IMR-90 (cell line): ENCODE data around the gene NKTR. TPM values are rescaled to one million over a fixed set of nuclear protein-coding genes. Genes with fewer than 3 reads are reported as not detected.
A peak's percentile ranks its signal among the peaks of the same experiment; 100 is the strongest.

Source experiments
- ATAC-seq: fragments of 200-7000 bp; cut with Tn5 transposase; 2 replicates; pipeline ENCODE4 v1.9.1; 2020; ENCODE audit warnings: low read depth, mild to moderate bottlenecking, moderate library complexity
- BruUV-seq: library from RNA; stranded (reverse); fragments of 400-500 nt; replicated peaks from 2 replicates; lab custom pipeline; 2021; lab: Mats Ljungman, UMichigan
- CTCF ChIA-PET: fragments of 300-600 bp; formaldehyde crosslinking; extraction: SDS; loops from one replicate; lab custom pipeline; 2021; ENCODE audit warnings: antibody characterized with exemption; lab: Yijun Ruan, JAX
- POLR2A ChIA-PET: fragments of 300-600 bp; sonication (Branson Sonifier 250); formaldehyde crosslinking; loops from one replicate; lab custom pipeline; 2022; ENCODE audit warnings: antibody characterized with exemption; ENCODE audit not compliant: unreplicated experiment; lab: Charles Lee
- DNase-seq: peaks from one replicate; pipeline ENCODE4 v3.0.0; 2013
- H2AFZ ChIP-seq: replicated peaks from 2 replicates; pipeline ENCODE3; 2013; ENCODE audit warnings: low read length, mild to moderate bottlenecking; ENCODE audit not compliant: poor library complexity
- H2AK5ac ChIP-seq: 2 replicates; pipeline ENCODE4 v1.6.1; 2013; ENCODE audit warnings: low read depth, low read length, inconsistent platforms
- H2AK9ac ChIP-seq: replicated peaks from 2 replicates; pipeline ENCODE3; 2013; ENCODE audit warnings: mild to moderate bottlenecking, low read depth, low read length, moderate library complexity; ENCODE audit not compliant: poor library complexity
- H2BK120ac ChIP-seq: 2 replicates; pipeline ENCODE4 v1.6.1; 2013; ENCODE audit warnings: low read depth, low read length, inconsistent platforms
- H2BK15ac ChIP-seq: 3 replicates; pipeline ENCODE4 v1.6.1; 2013; ENCODE audit warnings: low read depth, low read length, inconsistent platforms
- H2BK20ac ChIP-seq: 2 replicates; pipeline ENCODE4 v1.6.1; 2013; ENCODE audit warnings: low read depth, mild to moderate bottlenecking, inconsistent platforms, low read length, moderate library complexity
- H2BK5ac ChIP-seq: 2 replicates; pipeline ENCODE4 v1.6.1; 2013; ENCODE audit warnings: mild to moderate bottlenecking, low read depth, low read length, inconsistent platforms; ENCODE audit not compliant: poor library complexity, severe bottlenecking
- H3K14ac ChIP-seq: replicated peaks from 2 replicates; pipeline ENCODE4 v1.6.1; 2013; ENCODE audit warnings: low read depth, low read length, inconsistent platforms
- H3K18ac ChIP-seq: 2 replicates; pipeline ENCODE4 v1.6.1; 2013; ENCODE audit warnings: low read depth, low read length, control low read depth
- H3K23ac ChIP-seq: 2 replicates; pipeline ENCODE4 v1.6.1; 2013; ENCODE audit warnings: low read depth, low read length, inconsistent platforms
- H3K27ac ChIP-seq: 2 replicates; pipeline ENCODE4 v1.5.1; 2013; ENCODE audit warnings: mild to moderate bottlenecking, control low read depth, low read length; ENCODE audit not compliant: insufficient read depth
- H3K27me3 ChIP-seq: 2 replicates; pipeline ENCODE4 v1.6.1; 2013; ENCODE audit warnings: low read length; ENCODE audit not compliant: control insufficient read depth, insufficient read depth
- H3K36me3 ChIP-seq: 2 replicates; pipeline ENCODE4 v1.6.1; 2013; ENCODE audit warnings: low read length, mixed read lengths; ENCODE audit not compliant: control insufficient read depth, insufficient read depth
- H3K4ac ChIP-seq: 2 replicates; pipeline ENCODE4 v1.6.1; 2013; ENCODE audit warnings: low read depth, low read length, inconsistent platforms
- H3K4me1 ChIP-seq: 2 replicates; pipeline ENCODE4 v1.6.1; 2013; ENCODE audit warnings: low read length, mixed read lengths; ENCODE audit not compliant: control insufficient read depth, insufficient read depth
- H3K4me2 ChIP-seq: 2 replicates; pipeline ENCODE4 v1.6.1; 2013; ENCODE audit warnings: low read depth, mild to moderate bottlenecking, control low read depth, low read length, moderate library complexity
- H3K4me3 ChIP-seq: 2 replicates; pipeline ENCODE4 v1.5.1; 2013; ENCODE audit warnings: low read depth, mild to moderate bottlenecking, control low read depth, low read length, moderate library complexity; ENCODE audit not compliant: insufficient read depth
- H3K56ac ChIP-seq: 2 replicates; pipeline ENCODE4 v1.6.1; 2013; ENCODE audit warnings: low read length, inconsistent platforms; ENCODE audit not compliant: insufficient read depth; ENCODE audit errors: extremely low read depth
- H3K79me1 ChIP-seq, 2 experiments: 2 replicates each; pipeline ENCODE4 v1.6.1; 2013; ENCODE audit warnings: low read length in 2 of 2, inconsistent platforms in 1 of 2, low read depth in 1 of 2
- H3K9ac ChIP-seq: 2 replicates; pipeline ENCODE4 v1.6.1; 2013; ENCODE audit warnings: low read depth, low read length, control low read depth
- H3K9me1 ChIP-seq: 2 replicates; pipeline ENCODE4 v1.6.1; 2013; ENCODE audit warnings: low read length, inconsistent platforms; ENCODE audit not compliant: insufficient read depth
- H3K9me3 ChIP-seq: 2 replicates; pipeline ENCODE4 v1.6.1; 2013; ENCODE audit warnings: low read length; ENCODE audit not compliant: control insufficient read depth, insufficient read depth
- H4K20me1 ChIP-seq: 2 replicates; pipeline ENCODE4 v1.6.1; 2013; ENCODE audit warnings: low read length, inconsistent platforms; ENCODE audit not compliant: insufficient read depth
- H4K5ac ChIP-seq: 2 replicates; pipeline ENCODE4 v1.6.1; 2013; ENCODE audit warnings: mild to moderate bottlenecking, low read depth, low read length, control low read depth
- H4K8ac ChIP-seq, 2 experiments: 2 replicates each; pipeline ENCODE4 v1.6.1; 2013; ENCODE audit warnings: low read depth in 2 of 2, low read length in 2 of 2, control low read depth in 1 of 2, inconsistent platforms in 1 of 2
- H4K91ac ChIP-seq: 2 replicates; pipeline ENCODE4 v1.6.1; 2013; ENCODE audit warnings: low read depth, low read length, inconsistent platforms; ENCODE audit not compliant: insufficient read depth
- CEBPB ChIP-seq: IDR thresholded peaks from 2 replicates; pipeline ENCODE4 v1.6.1; 2012; ENCODE audit warnings: low read depth, low read length, improper control_type of control experiment
- CHD1 ChIP-seq: IDR thresholded peaks from 2 replicates; pipeline ENCODE4 v1.6.1; 2012; ENCODE audit warnings: low read depth, low read length, improper control_type of control experiment
- CTCF ChIP-seq: conservative IDR thresholded peaks from 2 replicates; pipeline ENCODE4 v1.5.1; 2012; ENCODE audit warnings: mild to moderate bottlenecking, low read depth, low read length, improper control_type of control experiment
- FOS ChIP-seq: fragments of 150-350 bp; IDR thresholded peaks from 2 replicates; pipeline ENCODE4 v1.6.1; 2016; ENCODE audit warnings: low read depth, low read length
- MAFK ChIP-seq: IDR thresholded peaks from 2 replicates; pipeline ENCODE4 v1.6.1; 2012; ENCODE audit warnings: low read depth, low read length, improper control_type of control experiment
- MAZ ChIP-seq: IDR thresholded peaks from 2 replicates; pipeline ENCODE4 v1.6.1; 2012; ENCODE audit warnings: low read depth, mild to moderate bottlenecking, low read length, improper control_type of control experiment, moderate library complexity, borderline replicate concordance
- MXI1 ChIP-seq: IDR thresholded peaks from 2 replicates; pipeline ENCODE4 v1.6.1; 2012; ENCODE audit warnings: low read depth, mild to moderate bottlenecking, low read length, moderate library complexity, borderline replicate concordance
- NFE2L2 ChIP-seq: fragments of 150-350 bp; IDR thresholded peaks from 2 replicates; pipeline ENCODE4 v1.6.1; 2016; ENCODE audit warnings: low read depth, mild to moderate bottlenecking, low read length
- RAD21 ChIP-seq: IDR thresholded peaks from 2 replicates; pipeline ENCODE4 v1.6.1; 2012; ENCODE audit warnings: low read length, improper control_type of control experiment
- RCOR1 ChIP-seq: IDR thresholded peaks from 2 replicates; pipeline ENCODE4 v1.6.1; 2012; ENCODE audit warnings: mild to moderate bottlenecking, low read length, improper control_type of control experiment; ENCODE audit not compliant: insufficient replicate concordance
- RFX5 ChIP-seq: IDR thresholded peaks from 2 replicates; pipeline ENCODE4 v1.8.0; 2012; ENCODE audit warnings: low read depth, mild to moderate bottlenecking, low read length, moderate library complexity
- WGBS, 2 experiments: methylation state at CpG; one replicate each; pipeline versions ENCODE4 v1.1.5 to v1.1.7; 2013; ENCODE audit warnings: missing lambda C conversion rate in 2 of 2; ENCODE audit not compliant: insufficient read length in 1 of 2; ENCODE audit errors: extremely low coverage in 2 of 2; 5-methylcytosine and 5-hydroxymethylcytosine counted together
- dilution Hi-C: fragments of 300-500 bp; cut with HindIII; formaldehyde crosslinking; loops from one replicate; pipeline ENCODE4 v1.14.3; 2018; ENCODE audit warnings: low sequenced_read_pairs; ENCODE audit not compliant: unreplicated experiment
- in situ Hi-C: fragments of 300-500 bp; cut with MboI; formaldehyde crosslinking; loops from 3 replicates; pipeline ENCODE4 v1.14.3; 2019; ENCODE audit warnings: low sequenced_read_pairs, inconsistent platforms, mixed read lengths
- intact Hi-C: fragments of 100-400 bp; cut with micrococcal nuclease; formaldehyde crosslinking; loops from 2 replicates; pipeline ENCODE4 v1.10.0; 2022
- polyA plus RNA-seq, 3 experiments: library from polyadenylated mRNA; depleted of rRNA; stranded (reverse); fragments of >200 nt; gene quantifications; 2 replicates each; pipeline ENCODE4 v1.2.3, GENCODE V29; 2012; ENCODE audit warnings: low replicate concordance in 1 of 3
- total RNA-seq: library from RNA; depleted of rRNA; stranded (reverse); fragments of >200 nt; gene quantifications from 2 replicates; pipeline ENCODE4 v1.2.3, GENCODE V29; 2012
- TF ChIP-seq, protein P1 (sequence below): fragments of 150-350 bp; IDR thresholded peaks from 2 replicates; pipeline ENCODE4 v1.6.1; 2016; ENCODE audit warnings: low read depth, mild to moderate bottlenecking, low read length, moderate library complexity, borderline replicate concordance
- TF ChIP-seq, protein P2 (sequence below): fragments of 150-350 bp; IDR thresholded peaks from 2 replicates; pipeline ENCODE4 v1.6.1; 2017; ENCODE audit warnings: mild to moderate bottlenecking, antibody characterized with exemption, low read length, low read depth

Gene NKTR
- total and polyA plus RNA-seq, 2 of the 4 experiments (the other 2 are of a cell fraction), result 24.0 to 30.7 TPM

DNA sequence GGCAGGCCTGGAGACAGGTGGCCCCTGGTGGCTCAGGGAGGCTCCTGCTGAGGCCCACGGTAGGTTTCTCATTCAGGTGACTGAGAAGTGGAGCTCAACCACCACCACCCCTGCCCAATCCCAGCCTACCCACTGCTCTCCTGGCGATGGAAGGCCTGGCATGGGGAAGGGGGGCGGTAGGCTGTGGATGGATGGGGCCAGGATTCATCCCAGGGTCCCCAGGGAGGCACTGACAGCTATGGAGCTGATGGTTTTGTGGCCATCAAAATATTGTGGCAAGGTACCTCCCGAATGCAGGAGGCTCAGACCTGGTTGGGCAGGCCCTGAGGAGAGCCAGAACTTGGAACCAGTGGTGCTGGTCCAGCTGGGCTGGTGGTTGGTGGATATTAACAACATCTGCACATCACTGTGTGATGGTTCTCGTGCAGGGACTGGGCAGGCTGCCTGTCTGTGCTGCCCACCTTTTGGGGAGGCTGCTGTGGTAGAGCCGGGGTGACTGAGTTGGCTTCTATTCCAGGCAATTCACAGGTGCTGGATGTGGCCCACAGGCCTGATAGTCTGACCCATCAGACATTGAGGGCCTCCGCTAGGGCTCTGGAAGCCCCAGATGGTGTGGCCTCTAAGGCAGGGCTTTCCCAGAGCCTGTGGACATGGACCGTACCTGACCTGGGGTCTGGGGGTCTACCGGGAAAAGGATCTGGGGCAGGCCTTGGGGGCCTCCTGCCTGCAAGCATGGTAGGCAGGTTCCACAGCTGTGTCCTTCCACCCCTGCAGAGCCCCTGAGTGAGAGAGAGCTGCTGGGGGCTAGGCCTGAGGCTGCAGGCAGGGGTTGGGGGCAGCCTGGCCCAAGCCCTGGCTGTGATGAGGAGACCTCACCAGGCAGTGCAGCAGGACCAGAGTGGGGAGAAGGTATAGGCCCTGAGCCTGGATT is 56.5 kb downstream of the NKTR start:
- Histone ChIP-seq H2BK15ac (no peak overlapping the region; the same call in 2 of the 3 replicates), H3K9me3 (no peaks in the 10 kb centered on the region), H4K20me1 (peaks cover 35% of the 10 kb centered on the region), H2AK5ac (peak overlapping the region; percentile 62), H3K4me3 (no peak overlapping the region), H3K4me1 (peaks cover 26% of the 10 kb centered on the region), H4K8ac (no peak overlapping the region), H4K5ac (no peak overlapping the region), H2BK20ac (no peak overlapping the region), H2BK120ac (no peak overlapping the region), H3K18ac (no peak overlapping the region), H2AFZ (peak overlapping the region; percentile 54), H3K9ac (no peak overlapping the region), H3K4ac (peak overlapping the region; percentile 64; the same call in 1 of the 2 replicates), H3K79me1 (peaks cover 21 to 66% of the 10 kb centered on the region in 2 experiments), H3K9me1 (peaks cover 37% of the 10 kb centered on the region), H3K36me3 (peaks cover 21% of the 10 kb centered on the region; the same call in 1 of the 2 replicates), H3K27me3 (no peaks in the 10 kb centered on the region), H2BK5ac (no peak overlapping the region), H2AK9ac (peak overlapping the region; percentile 73), H3K4me2 (no peak overlapping the region), H3K56ac (no peak overlapping the region), H3K23ac (no peak overlapping the region), H3K27ac (no peak overlapping the region), H3K14ac (no peak overlapping the region), H4K91ac (peak overlapping the region; percentile 14; the same call in 1 of the 2 replicates)
- DNase-seq (no peak), ATAC-seq (no peak)
- 80% methylated on average over 2 of the region's 9 CpGs; no CpG with 5 or more reads in 1 of the 2 experiments for WGBS, 2 experiments
- dilution Hi-C loops, result no loop called here
- in situ Hi-C loops, result no loop called here
- CTCF ChIA-PET, result no interaction called here
- intact Hi-C loops, result loop anchor here (5.0 kb wide), 1 partner anchor 565 kb away; the partner anchor contains the start of gene TRAK1
- no TSS peak for BruUV-seq
- POLR2A ChIA-PET, result no interaction called here
- TF ChIP-seq CHD1 (no peak), RFX5 (no peak), RAD21 (no peak), CEBPB (no peak), MAFK (no peak), MXI1 (no peak), MAZ (no peak), RCOR1 (no peak), FOS (no peak), NFE2L2 (no peak), CTCF (no peak)
- TF ChIP-seq, protein P1, sequence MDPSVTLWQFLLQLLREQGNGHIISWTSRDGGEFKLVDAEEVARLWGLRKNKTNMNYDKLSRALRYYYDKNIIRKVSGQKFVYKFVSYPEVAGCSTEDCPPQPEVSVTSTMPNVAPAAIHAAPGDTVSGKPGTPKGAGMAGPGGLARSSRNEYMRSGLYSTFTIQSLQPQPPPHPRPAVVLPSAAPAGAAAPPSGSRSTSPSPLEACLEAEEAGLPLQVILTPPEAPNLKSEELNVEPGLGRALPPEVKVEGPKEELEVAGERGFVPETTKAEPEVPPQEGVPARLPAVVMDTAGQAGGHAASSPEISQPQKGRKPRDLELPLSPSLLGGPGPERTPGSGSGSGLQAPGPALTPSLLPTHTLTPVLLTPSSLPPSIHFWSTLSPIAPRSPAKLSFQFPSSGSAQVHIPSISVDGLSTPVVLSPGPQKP, result no peak
- TF ChIP-seq, protein P2, sequence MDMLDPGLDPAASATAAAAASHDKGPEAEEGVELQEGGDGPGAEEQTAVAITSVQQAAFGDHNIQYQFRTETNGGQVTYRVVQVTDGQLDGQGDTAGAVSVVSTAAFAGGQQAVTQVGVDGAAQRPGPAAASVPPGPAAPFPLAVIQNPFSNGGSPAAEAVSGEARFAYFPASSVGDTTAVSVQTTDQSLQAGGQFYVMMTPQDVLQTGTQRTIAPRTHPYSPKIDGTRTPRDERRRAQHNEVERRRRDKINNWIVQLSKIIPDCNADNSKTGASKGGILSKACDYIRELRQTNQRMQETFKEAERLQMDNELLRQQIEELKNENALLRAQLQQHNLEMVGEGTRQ, result no peak
